ENCODE measurements around the gene EGFR. TPM values are rescaled to one million over a fixed set of nuclear protein-coding genes. Genes with fewer than 3 reads are reported as not detected.
A peak's percentile ranks its signal among the peaks of the same experiment; 100 is the strongest.

Gene EGFR
- total RNA-seq, 1 donor from 2014 or later = 10.1 TPM

- ATAC-seq (ENCODE audit: poor library complexity) (peak; percentile 55), DNase-seq (no peak)
- intact Hi-C loops (cut with DNase I) = no loop called here
Observed at GRCh38 chr7:55071411-55072175, 52.8 kb downstream of the EGFR start.

- intact Hi-C loops (cut with DNase I) = no loop called here
- no peak for ATAC-seq (ENCODE audit: poor library complexity)
- DNase-seq = no peak
Observed at GRCh38 chr7:55072251-55072650, 53.4 kb downstream of the EGFR start.

- intact Hi-C loops (cut with DNase I) = no loop called here
Observed at GRCh38 chr7:55073051-55073511, 54.3 kb downstream of the EGFR start.

GRCh38 chr7:55073976-55074528 lies 55.2 kb downstream of the EGFR start:
- peak; percentile 62 for DNase-seq
- intact Hi-C loops (cut with DNase I) = no loop called here

More at GRCh38 chr7:55073051-55073511, 54.3 kb downstream of the EGFR start:
- ATAC-seq (ENCODE audit: poor library complexity) (no peak), DNase-seq (no peak)

GRCh38 chr7:55075464-55076021 lies 56.7 kb downstream of the EGFR start:
- DNase-seq = peak; percentile 80
- ATAC-seq (ENCODE audit: poor library complexity) = peak; percentile 82
- intact Hi-C loops (cut with DNase I) = no loop called here

More at GRCh38 chr7:55073976-55074528, 55.2 kb downstream of the EGFR start:
- peak; percentile 64 for ATAC-seq (ENCODE audit: poor library complexity)

- intact Hi-C loops (cut with DNase I) = no loop called here
- no peak for DNase-seq
- no peak for ATAC-seq (ENCODE audit: poor library complexity)
Observed at GRCh38 chr7:55077561-55078410, 59.0 kb downstream of the EGFR start.

- DNase-seq = no peak
Observed at GRCh38 chr7:55078465-55079372, 59.9 kb downstream of the EGFR start.

GRCh38 chr7:55080000-55080623 lies 61.3 kb downstream of the EGFR start:
- no peak for ATAC-seq (ENCODE audit: poor library complexity)
- intact Hi-C loops (cut with DNase I) = no loop called here
- DNase-seq = no peak

More at GRCh38 chr7:55078465-55079372, 59.9 kb downstream of the EGFR start:
- intact Hi-C loops (cut with DNase I) = no loop called here
- ATAC-seq (ENCODE audit: poor library complexity) = no peak

- DNase-seq (no peak), ATAC-seq (ENCODE audit: poor library complexity) (no peak)
- intact Hi-C loops (cut with DNase I) = no loop called here
Observed at GRCh38 chr7:55081068-55081467, 62.3 kb downstream of the EGFR start.

GRCh38 chr7:55081472-55082227 lies 62.8 kb downstream of the EGFR start:
- no peak for DNase-seq

GRCh38 chr7:55082228-55082603 lies 63.4 kb downstream of the EGFR start:
- no peak for ATAC-seq (ENCODE audit: poor library complexity)
- no peak for DNase-seq
- intact Hi-C loops (cut with DNase I) = no loop called here

More at GRCh38 chr7:55081472-55082227, 62.8 kb downstream of the EGFR start:
- ATAC-seq (ENCODE audit: poor library complexity) = peak; percentile 59
- intact Hi-C loops (cut with DNase I) = no loop called here

- no peak for DNase-seq
- ATAC-seq (ENCODE audit: poor library complexity) = no peak
- intact Hi-C loops (cut with DNase I) = no loop called here
Observed at GRCh38 chr7:55083206-55083605, 64.4 kb downstream of the EGFR start.

GRCh38 chr7:55084307-55084706 lies 65.5 kb downstream of the EGFR start:
- DNase-seq (no peak), ATAC-seq (ENCODE audit: poor library complexity) (no peak)
- intact Hi-C loops (cut with DNase I) = no loop called here

- DNase-seq (no peak), ATAC-seq (ENCODE audit: poor library complexity) (peak; percentile 7)
- intact Hi-C loops (cut with DNase I) = no loop called here
Observed at GRCh38 chr7:55085511-55086412, 66.9 kb downstream of the EGFR start.

- intact Hi-C loops (cut with DNase I) = no loop called here
- peak; percentile 26 for ATAC-seq (ENCODE audit: poor library complexity)
- no peak for DNase-seq
Observed at GRCh38 chr7:55086413-55087201, 67.8 kb downstream of the EGFR start.
